GM12878 (cell line): ENCODE measurements around the gene SRPX2. TPM values are rescaled to one million over a fixed set of nuclear protein-coding genes. Genes with fewer than 3 reads are reported as not detected.
"Not testable (repeated sequence)": the region's sequence is repeated elsewhere in the genome, so short reads cannot be mapped to it uniquely, and the experiment has no call there.

Experiments used
- ATAC-seq: fragments of 200-7000 bp; cut with Tn5 transposase; 3 replicates; pipeline ENCODE4 v1.9.1; 2020; ENCODE audit warnings: mild to moderate bottlenecking, moderate library complexity
- BruUV-seq: library from RNA; stranded (reverse); fragments of 400-500 nt; replicated peaks from 2 replicates; lab custom pipeline; 2021; lab: Mats Ljungman, UMichigan
- CTCF ChIA-PET: fragments of 300-600 bp; sonication (Branson Sonifier 250); formaldehyde crosslinking; extraction: SDS; loops from one replicate; lab custom pipeline; 2021; ENCODE audit warnings: inconsistent platforms; lab: Yijun Ruan, JAX
- POLR2A ChIA-PET: fragments of 350-600 bp; formaldehyde crosslinking; extraction: SDS; loops from one replicate; lab custom pipeline; 2021; ENCODE audit warnings: inconsistent platforms; lab: Charles Lee
- RAD21 ChIA-PET: fragments of 300-600 bp; sonication (Branson Sonifier 250); formaldehyde crosslinking; loops from one replicate; lab custom pipeline; 2023; ENCODE audit warnings: antibody characterized with exemption; ENCODE audit not compliant: unreplicated experiment; lab: Charles Lee
- SMC1A ChIA-PET: fragments of 300-600 bp; sonication (Branson Sonifier 250); formaldehyde crosslinking; loops from one replicate; lab custom pipeline; 2023; ENCODE audit not compliant: unreplicated experiment, uncharacterized antibody; lab: Charles Lee
- DNase-seq: peaks from one replicate; pipeline ENCODE4 v3.0.0-alpha.2; 2011; ENCODE audit warnings: low read depth, low spot score
- FAIRE-seq: peaks from 3 replicates; lab custom pipeline; 2011; peaks lifted over from hg19 to GRCh38; lab: Jason Lieb, UNC
- H2AFZ ChIP-seq: 2 replicates; pipeline ENCODE4 v1.6.0; 2011; ENCODE audit warnings: low read depth, low read length, control low read depth; ENCODE audit not compliant: control insufficient read depth
- H3K27ac ChIP-seq: 2 replicates; pipeline ENCODE4 v1.5.1; 2011; ENCODE audit warnings: control low read depth; ENCODE audit not compliant: control insufficient read depth, insufficient read depth
- H3K27me3 ChIP-seq, 2 experiments: replicated peaks in 1 of 2; 2 replicates each; pipeline versions ENCODE4 v1.6.0 to v1.6.1; 2011; ENCODE audit warnings: low read length in 1 of 2; ENCODE audit not compliant: control insufficient read depth in 2 of 2, insufficient read depth in 2 of 2
- H3K36me3 ChIP-seq, 2 experiments: 2 replicates each; pipeline ENCODE4 v1.5.1; 2011; ENCODE audit warnings: low read length in 1 of 2; ENCODE audit not compliant: control insufficient read depth in 2 of 2, insufficient read depth in 2 of 2
- H3K4me1 ChIP-seq: 2 replicates; pipeline ENCODE4 v1.6.1; 2011; ENCODE audit warnings: mild to moderate bottlenecking, low read length, moderate library complexity, mixed read lengths; ENCODE audit not compliant: control insufficient read depth, insufficient read depth
- H3K4me2 ChIP-seq: 2 replicates; pipeline ENCODE4 v1.6.0; 2011; ENCODE audit warnings: control low read depth; ENCODE audit not compliant: control insufficient read depth, insufficient read depth
- H3K4me3 ChIP-seq: fragments of 200-600 bp; sonication (generic); 2 replicates; pipeline ENCODE4 v1.5.1; 2016
- H3K79me2 ChIP-seq: 2 replicates; pipeline ENCODE4 v1.6.0; 2011; ENCODE audit warnings: low read length; ENCODE audit not compliant: control insufficient read depth, insufficient read depth
- H3K9ac ChIP-seq: 2 replicates; pipeline ENCODE4 v1.8.0; 2011; ENCODE audit warnings: low read length, control low read depth, mixed read lengths; ENCODE audit not compliant: control insufficient read depth, insufficient read depth
- H3K9me3 ChIP-seq: replicated peaks from 3 replicates; pipeline ENCODE4 v1.5.1; 2011; ENCODE audit warnings: mild to moderate bottlenecking, low read length; ENCODE audit not compliant: control insufficient read depth, insufficient read depth
- H4K20me1 ChIP-seq: 2 replicates; pipeline ENCODE4 v1.6.0; 2011; ENCODE audit not compliant: control insufficient read depth, insufficient read depth
- BCLAF1 ChIP-seq: fragments of 450-650 bp; IDR thresholded peaks from 2 replicates; pipeline ENCODE4 v1.6.1; 2017; ENCODE audit warnings: antibody characterized with exemption, mild to moderate bottlenecking, moderate library complexity
- CUX1 ChIP-seq: IDR thresholded peaks from 2 replicates; pipeline ENCODE4 v1.6.1; 2012; ENCODE audit warnings: improper control_type of control experiment, low read depth, low read length; ENCODE audit not compliant: insufficient replicate concordance
- YY1 ChIP-seq: IDR thresholded peaks from 2 replicates; pipeline ENCODE4 v1.6.1; 2011; ENCODE audit warnings: low read depth, mild to moderate bottlenecking, low read length
- WGBS: methylation state at CpG from one replicate; pipeline ENCODE4 v1.1.6; 2016; ENCODE audit warnings: low lambda C conversion rate; ENCODE audit not compliant: insufficient replicate concordance, insufficient coverage; ENCODE audit errors: missing lambda C conversion rate; 5-methylcytosine and 5-hydroxymethylcytosine counted together
- in situ Hi-C: fragments of 300-500 bp; cut with MboI; formaldehyde crosslinking; loops from 9 replicates; pipeline ENCODE4 v1.14.3; 2018; ENCODE audit warnings: mixed read lengths
- intact Hi-C: fragments of 100-400 bp; cut with micrococcal nuclease; formaldehyde crosslinking; loops from one replicate; pipeline ENCODE4 v1.14.2; 2022; ENCODE audit not compliant: unreplicated experiment
- polyA plus RNA-seq, 11 experiments: library from polyadenylated mRNA; depleted of rRNA in 4 of 11; unstranded in 6 of 11; stranded (reverse) in 5 of 11; fragments of >200 nt; fragmentation: Nextera tagmentation in 4 of 11; fragmentation: Illumina TruSeq in 1 of 11; extraction: Ambion mirVana in 4 of 11; extraction: Trizol in 1 of 11; gene quantifications; 1 replicate in 1 of 11; 2 replicates in 10 of 11; pipeline versions ENCODE4 v1.2.1 to v1.2.3, GENCODE V29; 2011 to 2016; ENCODE audit warnings: inconsistent platforms in 2 of 11, missing spikeins in 2 of 11, low read depth in 1 of 11
- total RNA-seq, 4 experiments: library from RNA; depleted of rRNA in 3 of 4; stranded (reverse); fragments of >200 nt in 3 of 4; fragmentation: Illumina TruSeq in 1 of 4; extraction: Trizol in 1 of 4; gene quantifications; 2 replicates each; pipeline versions ENCODE4 v1.2.1 to v1.2.3, GENCODE V29; 2013 to 2021

The SRPX2 gene
- total and polyA plus RNA-seq, 10 of the 15 experiments (the other 5 are each of a cell fraction or from before 2014, with no cell fraction given): not detected

- no peak for TF ChIP-seq BCLAF1
- TF ChIP-seq YY1: no peak
- no peak for TF ChIP-seq CUX1
Measured at GRCh38 chrX:100721328-100721727, 77.3 kb downstream of the SRPX2 start (continued).

- BruUV-seq, CTCF ChIA-PET, ATAC-seq, H3K9ac ChIP-seq, H3K79me2 ChIP-seq, H3K36me3 ChIP-seq, DNase-seq, H2AFZ ChIP-seq, SMC1A ChIA-PET, in situ Hi-C loops, H3K4me2 ChIP-seq, H3K4me1 ChIP-seq, FAIRE-seq, H3K4me3 ChIP-seq, RAD21 ChIA-PET, intact Hi-C loops, H3K9me3 ChIP-seq, POLR2A ChIA-PET, H4K20me1 ChIP-seq, H3K27ac ChIP-seq, H3K27me3 ChIP-seq: not testable (repeated sequence)
- WGBS: no CpG with 5 or more reads among the region's 30 CpGs
Measured at GRCh38 chrX:100724006-100724405, 80.0 kb downstream of the SRPX2 start.

Other genes with a start within 250 kb of the SRPX2 start
- not detected in 2 replicates for gene PCDH19, start 233.9 kb upstream of the SRPX2 start, total RNA-seq (2014; rRNA removed)
- not detected in 2 replicates for gene PCDH19, start 233.9 kb upstream of the SRPX2 start, total RNA-seq (2014; rRNA removed; fragmentation: Illumina TruSeq; extraction: Trizol)
- gene PCDH19, start 233.9 kb upstream of the SRPX2 start, total RNA-seq (2021): not detected in 2 replicates
- not detected in 2 replicates for gene PCDH19, start 233.9 kb upstream of the SRPX2 start, polyA plus RNA-seq (2011; rRNA removed)
- gene PCDH19, start 233.9 kb upstream of the SRPX2 start, polyA plus RNA-seq (2014; fragmentation: Illumina TruSeq; extraction: Trizol): 0.01 TPM in 1 of 2 replicates, not detected in the other
- gene PCDH19, start 233.9 kb upstream of the SRPX2 start, polyA plus RNA-seq (2014; fragmentation: Nextera tagmentation; extraction: Ambion mirVana): not detected
- not detected in 2 replicates for gene PCDH19, start 233.9 kb upstream of the SRPX2 start, polyA plus RNA-seq (2014; rRNA removed)
- not detected for gene PCDH19, start 233.9 kb upstream of the SRPX2 start, polyA plus RNA-seq (2016; fragmentation: Nextera tagmentation; extraction: Ambion mirVana)
- gene TNMD, start 59.3 kb upstream of the SRPX2 start, total RNA-seq (2014; rRNA removed): not detected in 2 replicates
- gene TNMD, start 59.3 kb upstream of the SRPX2 start, total RNA-seq (2014; rRNA removed; fragmentation: Illumina TruSeq; extraction: Trizol): not detected in 2 replicates
- not detected in 2 replicates for gene TNMD, start 59.3 kb upstream of the SRPX2 start, total RNA-seq (2021)
- not detected in 2 replicates for gene TNMD, start 59.3 kb upstream of the SRPX2 start, polyA plus RNA-seq (2011; rRNA removed)
- not detected in 2 replicates for gene TNMD, start 59.3 kb upstream of the SRPX2 start, polyA plus RNA-seq (2014; fragmentation: Illumina TruSeq; extraction: Trizol)
- not detected for gene TNMD, start 59.3 kb upstream of the SRPX2 start, polyA plus RNA-seq (2014; fragmentation: Nextera tagmentation; extraction: Ambion mirVana)
- not detected in 2 replicates for gene TNMD, start 59.3 kb upstream of the SRPX2 start, polyA plus RNA-seq (2014; rRNA removed)
- not detected for gene TNMD, start 59.3 kb upstream of the SRPX2 start, polyA plus RNA-seq (2016; fragmentation: Nextera tagmentation; extraction: Ambion mirVana)
- gene TSPAN6, start 7.4 kb upstream of the SRPX2 start, total RNA-seq (2014; rRNA removed): not detected in 2 replicates
- gene TSPAN6, start 7.4 kb upstream of the SRPX2 start, total RNA-seq (2014; rRNA removed; fragmentation: Illumina TruSeq; extraction: Trizol): 0.04 TPM in 1 of 2 replicates, not detected in the other
- 0.23 and 0.24 TPM in 2 replicates for gene TSPAN6, start 7.4 kb upstream of the SRPX2 start, total RNA-seq (2021)
- gene TSPAN6, start 7.4 kb upstream of the SRPX2 start, polyA plus RNA-seq (2011; rRNA removed): 0.05 and 0.06 TPM in 2 replicates
- gene TSPAN6, start 7.4 kb upstream of the SRPX2 start, polyA plus RNA-seq (2014; fragmentation: Illumina TruSeq; extraction: Trizol): 0.19 TPM in 1 of 2 replicates, not detected in the other
- gene TSPAN6, start 7.4 kb upstream of the SRPX2 start, polyA plus RNA-seq (2014; fragmentation: Nextera tagmentation; extraction: Ambion mirVana): not detected
- 0.08 TPM in 1 of 2 replicates, not detected in the other for gene TSPAN6, start 7.4 kb upstream of the SRPX2 start, polyA plus RNA-seq (2014; rRNA removed)
- under 1 TPM in 1 of 2 experiments, not detected in 1; 0.10 TPM for gene TSPAN6, start 7.4 kb upstream of the SRPX2 start, polyA plus RNA-seq (2016; fragmentation: Nextera tagmentation; extraction: Ambion mirVana)
- 0.11 and 0.22 TPM in 2 replicates for gene SYTL4, start 87.9 kb downstream of the SRPX2 start, total RNA-seq (2014; rRNA removed)
- 0.09 and 0.31 TPM in 2 replicates for gene SYTL4, start 87.9 kb downstream of the SRPX2 start, total RNA-seq (2014; rRNA removed; fragmentation: Illumina TruSeq; extraction: Trizol)
- gene SYTL4, start 87.9 kb downstream of the SRPX2 start, total RNA-seq (2021): 0.74 TPM in 1 of 2 replicates, not detected in the other
- gene SYTL4, start 87.9 kb downstream of the SRPX2 start, polyA plus RNA-seq (2011; rRNA removed): not detected in 2 replicates
- gene SYTL4, start 87.9 kb downstream of the SRPX2 start, polyA plus RNA-seq (2014; fragmentation: Illumina TruSeq; extraction: Trizol): 0.22 and 0.38 TPM in 2 replicates
- gene SYTL4, start 87.9 kb downstream of the SRPX2 start, polyA plus RNA-seq (2014; fragmentation: Nextera tagmentation; extraction: Ambion mirVana): under 1 TPM; 0.13 to 0.29 TPM
- 0.15 and 0.17 TPM in 2 replicates for gene SYTL4, start 87.9 kb downstream of the SRPX2 start, polyA plus RNA-seq (2014; rRNA removed)
- under 1 TPM in 1 of 2 experiments, not detected in 1; 0.07 TPM for gene SYTL4, start 87.9 kb downstream of the SRPX2 start, polyA plus RNA-seq (2016; fragmentation: Nextera tagmentation; extraction: Ambion mirVana)
- 34.8 and 35.6 TPM in 2 replicates for gene CSTF2, start 176.2 kb downstream of the SRPX2 start, total RNA-seq (2014; rRNA removed)
- 28.7 and 30.3 TPM in 2 replicates for gene CSTF2, start 176.2 kb downstream of the SRPX2 start, total RNA-seq (2014; rRNA removed; fragmentation: Illumina TruSeq; extraction: Trizol)
- 31.9 and 35.2 TPM in 2 replicates for gene CSTF2, start 176.2 kb downstream of the SRPX2 start, total RNA-seq (2021)
- 42.7 and 45.2 TPM in 2 replicates for gene CSTF2, start 176.2 kb downstream of the SRPX2 start, polyA plus RNA-seq (2011; rRNA removed)
- gene CSTF2, start 176.2 kb downstream of the SRPX2 start, polyA plus RNA-seq (2014; fragmentation: Illumina TruSeq; extraction: Trizol): 37.1 and 40.2 TPM in 2 replicates
- gene CSTF2, start 176.2 kb downstream of the SRPX2 start, polyA plus RNA-seq (2014; fragmentation: Nextera tagmentation; extraction: Ambion mirVana): 1 to 10 TPM; 7.7 to 9.0 TPM
- gene CSTF2, start 176.2 kb downstream of the SRPX2 start, polyA plus RNA-seq (2014; rRNA removed): 36.5 and 36.9 TPM in 2 replicates
- 10 to 100 TPM; 56.9 to 66.6 TPM for gene CSTF2, start 176.2 kb downstream of the SRPX2 start, polyA plus RNA-seq (2016; fragmentation: Nextera tagmentation; extraction: Ambion mirVana)
- not detected in 2 replicates for gene NOX1, start 230.2 kb downstream of the SRPX2 start, total RNA-seq (2014; rRNA removed)
- gene NOX1, start 230.2 kb downstream of the SRPX2 start, total RNA-seq (2014; rRNA removed; fragmentation: Illumina TruSeq; extraction: Trizol): not detected in 2 replicates
- 0.16 TPM in 1 of 2 replicates, not detected in the other for gene NOX1, start 230.2 kb downstream of the SRPX2 start, total RNA-seq (2021)
- gene NOX1, start 230.2 kb downstream of the SRPX2 start, polyA plus RNA-seq (2011; rRNA removed): not detected in 2 replicates
- gene NOX1, start 230.2 kb downstream of the SRPX2 start, polyA plus RNA-seq (2014; fragmentation: Illumina TruSeq; extraction: Trizol): 0.03 TPM in 1 of 2 replicates, not detected in the other
- gene NOX1, start 230.2 kb downstream of the SRPX2 start, polyA plus RNA-seq (2014; fragmentation: Nextera tagmentation; extraction: Ambion mirVana): under 1 TPM in 1 of 2 experiments, not detected in 1; 0.09 TPM
- gene NOX1, start 230.2 kb downstream of the SRPX2 start, polyA plus RNA-seq (2014; rRNA removed): not detected in 2 replicates
- under 1 TPM; 0.08 TPM for gene NOX1, start 230.2 kb downstream of the SRPX2 start, polyA plus RNA-seq (2016; fragmentation: Nextera tagmentation; extraction: Ambion mirVana)